Gastroesophageal sphincter (tissue), 3 donors: ENCODE data around the gene TAB2.

Experiments used
- POLR2A ChIP-seq, 2 donors: fragments of 450-650 bp; IDR thresholded peaks; one replicate each; pipeline ENCODE4 v1.6.1; 2017; ENCODE audit warnings: antibody characterized with exemption in 2 of 2, mild to moderate bottlenecking in 2 of 2, moderate library complexity in 1 of 2
- TF ChIP-seq, protein P1 (sequence below), 4 experiments: fragments of 200-600 bp in 2 of 4; fragments of 450-650 bp in 2 of 4; sonication (generic) in 1 of 4; IDR thresholded peaks; one replicate each; pipeline ENCODE4 v1.5.1; 2017 to 2019; ENCODE audit warnings: antibody characterized with exemption in 4 of 4, mild to moderate bottlenecking in 2 of 4, moderate library complexity in 2 of 4

DNA sequence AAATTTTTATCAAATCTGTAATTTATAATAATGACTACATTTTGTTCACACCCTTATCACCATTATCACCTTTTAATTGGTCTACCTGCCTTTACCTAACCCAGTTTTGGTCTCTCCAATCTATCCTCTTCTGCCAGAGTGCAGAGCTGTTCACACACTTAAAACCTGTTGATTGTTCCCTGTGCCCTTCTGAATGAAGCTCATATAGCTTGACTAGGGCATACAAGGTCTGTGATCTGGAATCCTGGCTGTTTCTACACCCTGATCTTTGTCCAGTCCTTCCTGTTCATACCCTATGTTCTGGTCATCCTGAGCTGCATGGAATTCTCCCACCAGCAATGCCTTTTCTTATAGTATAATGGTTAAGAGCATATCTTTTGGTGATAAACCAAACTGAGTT lies 53.6 kb downstream of the TAB2 start:
- TF ChIP-seq POLR2A (IDR thresholded peaks at IDR 0.05) = no peak
- TF ChIP-seq, protein P1, sequence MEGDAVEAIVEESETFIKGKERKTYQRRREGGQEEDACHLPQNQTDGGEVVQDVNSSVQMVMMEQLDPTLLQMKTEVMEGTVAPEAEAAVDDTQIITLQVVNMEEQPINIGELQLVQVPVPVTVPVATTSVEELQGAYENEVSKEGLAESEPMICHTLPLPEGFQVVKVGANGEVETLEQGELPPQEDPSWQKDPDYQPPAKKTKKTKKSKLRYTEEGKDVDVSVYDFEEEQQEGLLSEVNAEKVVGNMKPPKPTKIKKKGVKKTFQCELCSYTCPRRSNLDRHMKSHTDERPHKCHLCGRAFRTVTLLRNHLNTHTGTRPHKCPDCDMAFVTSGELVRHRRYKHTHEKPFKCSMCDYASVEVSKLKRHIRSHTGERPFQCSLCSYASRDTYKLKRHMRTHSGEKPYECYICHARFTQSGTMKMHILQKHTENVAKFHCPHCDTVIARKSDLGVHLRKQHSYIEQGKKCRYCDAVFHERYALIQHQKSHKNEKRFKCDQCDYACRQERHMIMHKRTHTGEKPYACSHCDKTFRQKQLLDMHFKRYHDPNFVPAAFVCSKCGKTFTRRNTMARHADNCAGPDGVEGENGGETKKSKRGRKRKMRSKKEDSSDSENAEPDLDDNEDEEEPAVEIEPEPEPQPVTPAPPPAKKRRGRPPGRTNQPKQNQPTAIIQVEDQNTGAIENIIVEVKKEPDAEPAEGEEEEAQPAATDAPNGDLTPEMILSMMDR (IDR thresholded peaks at IDR 0.05) = no peak
